ENCODE results near the gene SFMBT2.

The SFMBT2 gene

GRCh38 chr10:7281429-7281828 is 129.4 kb downstream of the SFMBT2 start:
- Histone ChIP-seq H3K27me3 (ENCODE audit: control insufficient read depth, insufficient read depth, low read length) (no peaks in the 10 kb centered on the region), H3K4me3 (ENCODE audit: low read depth, low read length) (no peak overlapping the region), H3K36me3 (ENCODE audit: control insufficient read depth, insufficient read depth, low read length) (no peaks in the 10 kb centered on the region), H3K9me3 (ENCODE audit: control insufficient read depth, insufficient read depth, low read length) (no peaks in the 10 kb centered on the region), H3K27ac (ENCODE audit: low read depth, low read length) (no peak overlapping the region), H3K9ac (ENCODE audit: low read depth, low read length) (no peak overlapping the region), H3K4me1 (ENCODE audit: control insufficient read depth, insufficient read depth, low read length) (no peaks in the 10 kb centered on the region)

GRCh38 chr10:7279303-7279702 is 131.5 kb downstream of the SFMBT2 start:
- no peaks in the 10 kb centered on the region for H3K9me3 ChIP-seq (ENCODE audit: control insufficient read depth, insufficient read depth, low read length)
- no peaks in the 10 kb centered on the region for H3K36me3 ChIP-seq (ENCODE audit: control insufficient read depth, insufficient read depth, low read length)
- no peaks in the 10 kb centered on the region for H3K4me1 ChIP-seq (ENCODE audit: control insufficient read depth, insufficient read depth, low read length)
- no peak overlapping the region for H3K4me3 ChIP-seq (ENCODE audit: low read depth, low read length)
- H3K27me3 ChIP-seq (ENCODE audit: control insufficient read depth, insufficient read depth, low read length): no peaks in the 10 kb centered on the region
- H3K27ac ChIP-seq (ENCODE audit: low read depth, low read length): no peak overlapping the region
- H3K9ac ChIP-seq (ENCODE audit: low read depth, low read length): no peak overlapping the region

DNA sequence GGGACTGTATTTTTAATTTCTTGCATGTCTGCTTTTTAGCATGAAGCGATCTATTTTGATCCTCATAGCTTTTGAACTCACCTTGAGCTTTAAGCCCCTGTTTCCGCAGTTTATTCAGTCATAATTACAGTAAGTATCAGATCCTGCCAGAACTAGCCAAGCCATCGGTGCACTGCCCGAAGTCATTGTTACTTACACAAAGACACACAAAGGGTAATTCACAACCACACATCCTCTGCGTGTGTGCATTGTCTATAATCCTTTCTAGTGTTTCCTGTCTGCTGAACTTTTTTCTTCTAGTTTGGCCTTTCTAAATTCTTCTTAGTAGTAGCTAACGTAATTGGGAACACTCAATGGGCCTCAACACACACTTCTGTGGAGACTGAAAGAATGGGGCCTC is 133.0 kb downstream of the SFMBT2 start:
- Histone ChIP-seq H3K4me1 (ENCODE audit: control insufficient read depth, insufficient read depth, low read length) (no peaks in the 10 kb centered on the region), H3K27ac (ENCODE audit: low read depth, low read length) (no peak overlapping the region), H3K9ac (ENCODE audit: low read depth, low read length) (no peak overlapping the region), H3K36me3 (ENCODE audit: control insufficient read depth, insufficient read depth, low read length) (no peaks in the 10 kb centered on the region), H3K9me3 (ENCODE audit: control insufficient read depth, insufficient read depth, low read length) (no peaks in the 10 kb centered on the region), H3K27me3 (ENCODE audit: control insufficient read depth, insufficient read depth, low read length) (no peaks in the 10 kb centered on the region), H3K4me3 (ENCODE audit: low read depth, low read length) (no peak overlapping the region)

DNA sequence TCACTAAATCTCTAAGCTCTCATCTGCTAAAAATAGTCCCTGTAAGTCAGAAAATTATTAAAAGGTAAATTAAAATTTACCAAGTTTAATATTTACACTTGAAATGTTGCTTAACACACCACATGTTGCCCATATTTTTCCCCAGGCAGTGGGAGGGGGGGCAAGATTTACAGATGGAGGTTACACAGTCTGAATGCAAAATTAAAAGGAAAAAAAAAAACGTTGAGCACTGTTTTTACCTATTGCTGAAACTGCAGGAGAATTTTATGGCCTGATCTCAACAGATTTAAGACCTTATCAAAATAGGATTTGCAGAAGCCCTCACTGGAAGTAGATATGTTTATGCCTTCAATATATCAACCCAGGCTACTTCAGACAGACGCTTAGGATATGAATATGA is 133.4 kb downstream of the SFMBT2 start:
- no peak overlapping the region for H3K27ac ChIP-seq (ENCODE audit: low read depth, low read length)
- no peaks in the 10 kb centered on the region for H3K27me3 ChIP-seq (ENCODE audit: control insufficient read depth, insufficient read depth, low read length)
- no peaks in the 10 kb centered on the region for H3K36me3 ChIP-seq (ENCODE audit: control insufficient read depth, insufficient read depth, low read length)
- no peaks in the 10 kb centered on the region for H3K9me3 ChIP-seq (ENCODE audit: control insufficient read depth, insufficient read depth, low read length)
- H3K4me1 ChIP-seq (ENCODE audit: control insufficient read depth, insufficient read depth, low read length): no peaks in the 10 kb centered on the region
- no peak overlapping the region for H3K9ac ChIP-seq (ENCODE audit: low read depth, low read length)
- no peak overlapping the region for H3K4me3 ChIP-seq (ENCODE audit: low read depth, low read length)

DNA sequence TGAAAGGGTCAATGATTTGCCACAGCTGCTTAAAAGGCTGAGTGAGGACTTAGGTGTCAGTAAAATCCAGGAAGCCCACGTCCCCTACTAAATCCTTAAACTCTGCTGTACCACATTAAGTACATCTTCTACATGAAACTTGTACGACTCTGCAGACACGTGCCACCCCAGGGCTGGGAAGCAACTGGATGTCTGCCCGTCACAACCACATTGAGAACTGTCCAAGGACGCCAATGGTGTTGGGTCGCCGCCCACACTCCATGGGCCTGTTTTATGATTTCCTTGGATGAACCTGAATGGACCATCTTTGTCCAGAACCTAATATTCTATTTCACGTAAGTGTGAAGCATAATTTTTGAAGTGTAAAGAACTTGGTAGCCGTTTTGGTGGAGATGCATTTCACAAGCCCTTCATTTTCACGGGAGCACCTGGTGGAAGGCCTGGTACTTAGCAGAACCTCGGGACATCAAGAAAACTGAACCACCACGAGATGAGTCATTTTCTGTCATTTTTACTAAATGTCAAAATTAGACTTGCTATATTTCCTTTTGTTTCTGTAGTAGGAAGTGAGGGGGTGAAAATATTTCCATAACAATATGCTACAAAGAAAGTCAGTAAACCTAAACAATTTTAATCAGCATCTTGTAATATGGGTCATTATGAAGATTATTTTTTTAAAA is 134.9 kb downstream of the SFMBT2 start:
- H3K4me3 ChIP-seq (ENCODE audit: low read depth, low read length): no peak overlapping the region
- H3K27ac ChIP-seq (ENCODE audit: low read depth, low read length): no peak overlapping the region
- no peaks in the 10 kb centered on the region for H3K9me3 ChIP-seq (ENCODE audit: control insufficient read depth, insufficient read depth, low read length)
- H3K4me1 ChIP-seq (ENCODE audit: control insufficient read depth, insufficient read depth, low read length): no peaks in the 10 kb centered on the region
- H3K27me3 ChIP-seq (ENCODE audit: control insufficient read depth, insufficient read depth, low read length): no peaks in the 10 kb centered on the region
- H3K9ac ChIP-seq (ENCODE audit: low read depth, low read length): no peak overlapping the region
- no peaks in the 10 kb centered on the region for H3K36me3 ChIP-seq (ENCODE audit: control insufficient read depth, insufficient read depth, low read length)

DNA sequence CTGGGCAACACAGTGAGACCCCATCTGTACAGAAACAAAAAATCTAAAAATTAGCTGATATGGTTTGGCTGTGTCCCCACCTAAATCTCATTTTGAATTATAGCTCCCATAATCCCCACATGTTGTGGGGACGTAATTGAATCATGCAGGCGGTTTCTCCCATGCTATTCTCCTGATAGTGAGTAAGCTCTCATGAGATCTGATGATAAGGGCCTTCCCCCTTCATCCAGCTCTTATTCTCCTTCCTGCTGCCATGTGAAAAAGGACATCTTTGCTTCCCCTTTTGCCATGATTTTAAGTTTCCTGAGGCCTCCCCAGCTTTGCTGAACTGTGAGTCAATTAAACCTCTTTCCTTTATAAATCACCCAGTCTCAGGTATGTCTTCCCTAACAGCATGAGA is 136.5 kb downstream of the SFMBT2 start:
- H3K9me3 ChIP-seq (ENCODE audit: control insufficient read depth, insufficient read depth, low read length): no peaks in the 10 kb centered on the region
- H3K36me3 ChIP-seq (ENCODE audit: control insufficient read depth, insufficient read depth, low read length): no peaks in the 10 kb centered on the region
- no peak overlapping the region for H3K27ac ChIP-seq (ENCODE audit: low read depth, low read length)
- no peaks in the 10 kb centered on the region for H3K27me3 ChIP-seq (ENCODE audit: control insufficient read depth, insufficient read depth, low read length)
- no peaks in the 10 kb centered on the region for H3K4me1 ChIP-seq (ENCODE audit: control insufficient read depth, insufficient read depth, low read length)
- H3K9ac ChIP-seq (ENCODE audit: low read depth, low read length): no peak overlapping the region
- H3K4me3 ChIP-seq (ENCODE audit: low read depth, low read length): no peak overlapping the region

- Histone ChIP-seq H3K27me3 (ENCODE audit: control insufficient read depth, insufficient read depth, low read length) (no peaks in the 10 kb centered on the region), H3K9ac (ENCODE audit: low read depth, low read length) (no peak overlapping the region), H3K4me3 (ENCODE audit: low read depth, low read length) (no peak overlapping the region), H3K9me3 (ENCODE audit: control insufficient read depth, insufficient read depth, low read length) (no peaks in the 10 kb centered on the region), H3K36me3 (ENCODE audit: control insufficient read depth, insufficient read depth, low read length) (no peaks in the 10 kb centered on the region), H3K27ac (ENCODE audit: low read depth, low read length) (no peak overlapping the region), H3K4me1 (ENCODE audit: control insufficient read depth, insufficient read depth, low read length) (no peaks in the 10 kb centered on the region)
Measured at GRCh38 chr10:7272008-7272407, 138.8 kb downstream of the SFMBT2 start.

DNA sequence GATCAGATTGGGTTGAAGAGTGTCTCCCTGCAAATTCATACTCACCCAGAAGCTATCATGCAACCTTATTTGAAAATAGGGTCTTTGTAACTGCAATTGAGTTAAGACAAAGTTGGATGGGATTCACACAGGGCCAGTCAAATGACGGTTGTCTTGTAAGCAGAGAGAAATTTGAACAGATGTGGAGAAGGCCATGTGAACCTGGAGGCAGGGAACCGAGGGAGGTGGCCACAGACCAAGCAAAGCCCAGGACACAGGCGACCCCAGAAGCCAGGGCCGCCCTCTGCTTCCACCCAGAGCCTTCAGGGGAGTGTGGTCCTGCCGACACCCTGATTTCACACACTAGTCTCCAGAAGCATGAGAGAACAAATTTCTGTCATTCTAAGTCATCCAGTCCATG is 140.8 kb downstream of the SFMBT2 start:
- no peaks in the 10 kb centered on the region for H3K4me1 ChIP-seq (ENCODE audit: control insufficient read depth, insufficient read depth, low read length)
- H3K9ac ChIP-seq (ENCODE audit: low read depth, low read length): no peak overlapping the region
- H3K27ac ChIP-seq (ENCODE audit: low read depth, low read length): no peak overlapping the region
- no peaks in the 10 kb centered on the region for H3K27me3 ChIP-seq (ENCODE audit: control insufficient read depth, insufficient read depth, low read length)
- no peak overlapping the region for H3K4me3 ChIP-seq (ENCODE audit: low read depth, low read length)
- no peaks in the 10 kb centered on the region for H3K9me3 ChIP-seq (ENCODE audit: control insufficient read depth, insufficient read depth, low read length)
- H3K36me3 ChIP-seq (ENCODE audit: control insufficient read depth, insufficient read depth, low read length): no peaks in the 10 kb centered on the region

DNA sequence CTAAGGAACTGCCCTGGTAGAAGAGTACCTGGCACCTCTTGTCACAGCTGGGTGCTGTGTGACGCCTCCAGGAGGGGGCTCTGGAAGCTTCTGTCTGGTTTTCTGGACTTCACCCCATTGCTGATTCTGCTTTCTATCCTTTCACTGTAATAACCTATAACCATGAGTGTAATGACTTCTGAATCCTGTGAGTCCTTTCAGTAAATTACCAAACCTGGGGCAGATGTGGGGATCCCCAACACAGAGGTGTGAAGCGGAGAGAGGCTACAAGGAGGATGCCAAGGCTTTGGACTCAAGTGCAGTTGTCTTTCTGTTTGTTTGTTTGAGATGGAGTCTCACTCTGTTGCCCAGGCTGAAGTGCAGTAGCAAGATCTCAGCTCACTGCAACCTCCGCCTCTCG is 143.7 kb downstream of the SFMBT2 start:
- Histone ChIP-seq H3K9me3 (ENCODE audit: control insufficient read depth, insufficient read depth, low read length) (no peaks in the 10 kb centered on the region), H3K9ac (ENCODE audit: low read depth, low read length) (no peak overlapping the region), H3K27me3 (ENCODE audit: control insufficient read depth, insufficient read depth, low read length) (no peaks in the 10 kb centered on the region), H3K27ac (ENCODE audit: low read depth, low read length) (no peak overlapping the region), H3K4me3 (ENCODE audit: low read depth, low read length) (no peak overlapping the region), H3K36me3 (ENCODE audit: control insufficient read depth, insufficient read depth, low read length) (no peaks in the 10 kb centered on the region), H3K4me1 (ENCODE audit: control insufficient read depth, insufficient read depth, low read length) (no peaks in the 10 kb centered on the region)

GRCh38 chr10:7265396-7266123 is 145.3 kb downstream of the SFMBT2 start:
- no peaks in the 10 kb centered on the region for H3K4me1 ChIP-seq (ENCODE audit: control insufficient read depth, insufficient read depth, low read length)
- no peak overlapping the region for H3K9ac ChIP-seq (ENCODE audit: low read depth, low read length)
- H3K36me3 ChIP-seq (ENCODE audit: control insufficient read depth, insufficient read depth, low read length): no peaks in the 10 kb centered on the region
- no peak overlapping the region for H3K4me3 ChIP-seq (ENCODE audit: low read depth, low read length)
- no peaks in the 10 kb centered on the region for H3K9me3 ChIP-seq (ENCODE audit: control insufficient read depth, insufficient read depth, low read length)
- H3K27me3 ChIP-seq (ENCODE audit: control insufficient read depth, insufficient read depth, low read length): no peaks in the 10 kb centered on the region
- no peak overlapping the region for H3K27ac ChIP-seq (ENCODE audit: low read depth, low read length)

DNA sequence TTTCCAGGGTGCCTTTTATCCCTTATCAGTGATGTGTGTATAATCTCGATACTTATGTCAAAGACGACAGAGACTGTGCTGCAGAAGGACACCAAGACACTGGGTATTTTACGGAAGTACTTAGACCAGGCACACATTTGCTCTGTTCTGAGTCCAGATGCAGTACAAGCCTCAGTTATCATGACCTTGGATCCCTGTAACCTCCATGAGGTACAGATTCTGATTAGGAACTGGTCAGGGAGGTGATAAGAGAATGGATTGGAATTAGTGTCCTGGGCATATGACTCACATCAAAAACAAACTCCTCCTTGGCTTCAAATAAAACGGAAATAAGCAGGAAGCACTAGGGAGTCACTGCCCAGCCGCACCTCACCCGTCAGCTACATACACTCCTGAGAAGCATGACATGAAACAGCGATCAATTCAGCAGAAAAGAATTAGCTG is 146.5 kb downstream of the SFMBT2 start:
- H3K4me3 ChIP-seq (ENCODE audit: low read depth, low read length): no peak overlapping the region
- H3K4me1 ChIP-seq (ENCODE audit: control insufficient read depth, insufficient read depth, low read length): no peaks in the 10 kb centered on the region
- no peaks in the 10 kb centered on the region for H3K9me3 ChIP-seq (ENCODE audit: control insufficient read depth, insufficient read depth, low read length)
- H3K27me3 ChIP-seq (ENCODE audit: control insufficient read depth, insufficient read depth, low read length): no peaks in the 10 kb centered on the region
- no peak overlapping the region for H3K9ac ChIP-seq (ENCODE audit: low read depth, low read length)
- H3K36me3 ChIP-seq (ENCODE audit: control insufficient read depth, insufficient read depth, low read length): no peaks in the 10 kb centered on the region
- no peak overlapping the region for H3K27ac ChIP-seq (ENCODE audit: low read depth, low read length)
